ENCODE results near the gene LRCH4.

DNA sequence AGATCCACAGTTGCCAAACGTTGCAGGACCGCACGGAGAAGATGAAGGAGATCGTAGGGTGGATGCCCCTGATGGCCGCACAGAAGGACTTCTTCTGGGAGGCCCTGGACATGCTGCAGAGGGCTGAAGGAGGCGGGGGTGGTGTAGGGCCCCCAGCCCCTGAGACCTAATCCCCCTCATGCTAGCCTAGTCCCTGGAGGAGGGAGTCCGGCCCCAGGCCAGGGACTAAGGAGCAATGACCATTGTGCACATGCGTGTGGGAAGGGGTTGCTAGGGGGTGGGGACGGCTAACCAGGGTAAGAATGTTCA lies 14.8 kb upstream of the LRCH4 start:
- TF ChIP-seq CTCF (IDR thresholded peaks at IDR 0.05) (no peak), POLR2A (IDR thresholded peaks at IDR 0.05; ENCODE audit: low read depth) (no peak)

Measured in esophagus muscularis mucosa (tissue), 3 donors.